H54 (cell line): Measurements from ENCODE around the gene CNKSR3.

Experiments used
- DNase-seq: peaks from one replicate; pipeline ENCODE4 v3.0.0; 2011; ENCODE audit warnings: low spot score, mixed read lengths; ENCODE audit not compliant: insufficient read length
- FAIRE-seq: peaks from 3 replicates; lab custom pipeline; 2011; peaks lifted over from hg19 to GRCh38; lab: Jason Lieb, UNC
- POLR2A ChIP-seq: IDR thresholded peaks from 2 replicates; pipeline ENCODE4 v1.6.1; 2011; ENCODE audit warnings: low read depth, mild to moderate bottlenecking, low read length

CNKSR3 gene

GRCh38 chr6:154471609-154472362 is 38.7 kb downstream of the CNKSR3 start:
- TF ChIP-seq POLR2A, result no peak
- FAIRE-seq, result no peak
- DNase-seq, result no peak

DNA sequence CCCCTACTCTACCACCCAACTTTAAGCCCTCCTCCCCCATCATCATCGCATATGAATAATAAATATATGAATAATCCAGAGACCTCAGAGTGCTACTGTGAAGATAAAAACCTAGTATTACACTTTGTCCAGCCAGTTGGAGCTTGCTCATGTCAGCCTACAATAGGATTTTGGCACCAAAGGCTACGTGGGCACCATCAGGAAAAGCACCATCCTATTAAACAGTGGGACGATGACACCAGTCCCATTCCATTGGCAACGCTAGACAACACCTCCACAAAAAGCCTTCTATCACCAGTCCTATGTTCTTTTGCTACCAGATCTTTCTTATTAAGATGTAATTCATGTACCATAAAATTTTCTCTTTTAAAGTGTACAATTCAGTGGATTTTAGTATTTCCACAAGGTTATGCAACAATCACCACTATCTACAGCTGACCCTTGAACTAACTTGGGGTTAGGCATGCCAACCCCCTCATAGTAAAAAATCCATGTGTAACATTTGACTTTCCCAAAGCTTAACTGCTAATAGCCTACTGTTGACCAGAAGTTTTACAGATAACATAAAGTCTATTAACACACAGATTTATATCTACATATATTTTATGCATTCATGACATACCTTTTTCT is 41.1 kb downstream of the CNKSR3 start:
- DNase-seq, result no peak
- FAIRE-seq, result no peak
- no peak for TF ChIP-seq POLR2A

DNA sequence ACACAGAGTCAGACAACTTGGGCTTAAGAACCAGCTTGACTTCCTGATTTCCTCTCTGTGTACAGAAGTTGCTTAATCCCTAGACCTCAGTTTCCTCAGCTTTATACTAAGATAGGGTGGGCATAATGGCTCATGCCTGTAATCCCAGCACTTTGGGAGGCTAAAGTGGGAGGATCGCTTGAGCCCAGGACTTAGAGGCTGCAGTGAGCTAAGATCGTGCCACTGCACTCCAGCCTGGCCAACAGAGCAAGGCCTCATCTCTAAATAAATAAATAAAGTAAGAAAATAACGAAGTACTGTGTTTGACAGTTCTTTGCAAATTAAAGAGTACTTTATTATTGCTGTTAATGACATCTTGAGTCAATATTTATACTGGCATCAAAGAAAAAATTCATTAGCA is 41.7 kb downstream of the CNKSR3 start:
- TF ChIP-seq POLR2A, result no peak
- FAIRE-seq (no peak), DNase-seq (no peak)

- FAIRE-seq, result no peak
Observed at GRCh38 chr6:154466971-154467679, 43.4 kb downstream of the CNKSR3 start.

DNA sequence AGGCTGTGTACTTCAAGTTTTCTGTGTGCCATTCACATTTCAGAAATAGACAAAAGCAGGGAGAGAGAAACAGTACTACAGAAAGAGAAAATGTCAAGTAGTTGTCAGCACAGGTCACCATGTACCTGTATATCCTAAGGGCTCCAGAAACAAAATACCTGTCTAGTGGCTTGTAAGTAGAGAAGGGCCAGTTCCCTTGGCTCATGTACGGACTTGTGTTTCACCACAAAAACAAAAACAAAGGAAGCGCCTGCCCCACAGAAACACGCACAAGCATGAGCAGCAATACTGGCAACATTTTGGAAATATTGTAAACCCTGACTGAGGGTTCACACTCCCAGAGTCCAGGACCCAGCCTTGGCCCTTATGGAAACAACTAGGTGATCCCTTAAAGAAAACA is 44.3 kb downstream of the CNKSR3 start:
- TF ChIP-seq POLR2A, result no peak
- DNase-seq (no peak), FAIRE-seq (no peak)

More at GRCh38 chr6:154466971-154467679, 43.4 kb downstream of the CNKSR3 start:
- no peak for DNase-seq
- TF ChIP-seq POLR2A, result no peak

- FAIRE-seq (no peak), DNase-seq (no peak)
- TF ChIP-seq POLR2A, result no peak
Observed at GRCh38 chr6:154463573-154464419, 46.7 kb downstream of the CNKSR3 start.

DNA sequence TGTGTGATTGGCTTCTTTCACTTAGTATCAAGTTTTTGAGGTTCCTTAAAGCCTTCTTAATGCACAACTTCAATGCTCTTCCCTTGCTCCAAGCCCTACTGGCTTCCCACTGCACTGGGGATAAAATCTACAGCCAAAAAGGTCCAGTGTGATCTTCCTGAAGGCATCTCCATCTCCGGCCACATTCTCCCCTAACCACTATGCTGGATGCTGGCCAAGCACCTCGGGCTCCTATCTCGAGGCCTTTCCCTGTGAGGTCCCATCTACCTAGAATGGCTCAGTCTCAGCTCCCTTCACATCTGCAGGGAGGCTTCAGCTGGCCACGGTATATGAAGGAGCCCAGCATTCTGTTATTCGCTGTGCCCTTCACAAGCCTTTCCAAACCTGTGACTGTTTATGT is 48.1 kb downstream of the CNKSR3 start:
- no peak for TF ChIP-seq POLR2A
- FAIRE-seq (no peak), DNase-seq (no peak)

DNA sequence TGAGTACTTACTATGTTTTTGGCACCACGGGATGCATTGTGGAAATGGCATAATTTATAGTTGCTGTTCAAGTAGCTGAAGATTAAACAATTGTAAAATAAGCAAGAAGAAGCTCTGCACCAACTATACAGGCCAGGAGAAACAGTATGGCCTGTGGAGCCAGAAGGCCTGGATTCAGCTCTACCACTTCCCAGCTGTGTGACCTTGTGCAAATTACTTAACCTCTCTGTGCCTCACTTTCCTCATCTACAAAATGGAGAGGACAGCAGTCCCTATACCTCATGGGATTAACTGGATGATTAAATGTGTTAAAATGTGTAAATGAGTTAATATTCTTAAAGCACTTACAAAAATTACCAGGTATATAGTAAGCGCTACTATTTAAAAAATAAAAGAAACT is 49.1 kb downstream of the CNKSR3 start:
- no peak for DNase-seq
- FAIRE-seq, result no peak
- no peak for TF ChIP-seq POLR2A

- TF ChIP-seq POLR2A, result no peak
- no peak for FAIRE-seq
- DNase-seq, result no peak
Observed at GRCh38 chr6:154460306-154461071, 50.0 kb downstream of the CNKSR3 start.

DNA sequence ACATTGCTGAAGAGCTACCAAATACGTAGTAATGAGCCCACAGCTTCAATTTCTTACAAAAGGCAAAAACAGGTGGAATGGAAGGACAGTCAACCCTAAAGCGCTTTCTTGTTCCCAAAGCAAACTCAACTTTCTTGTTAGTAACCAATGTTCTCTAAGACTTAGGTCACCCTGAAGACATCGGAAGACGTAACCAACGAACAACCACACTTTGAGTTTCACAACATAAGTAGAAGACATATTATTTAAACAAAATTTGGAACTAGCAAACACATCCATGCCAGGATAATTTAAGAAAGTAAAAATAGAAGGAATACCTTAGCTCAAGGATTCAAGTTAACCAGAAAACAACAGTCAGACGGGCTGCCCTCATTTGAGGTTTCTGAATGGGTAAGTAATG is 51.0 kb downstream of the CNKSR3 start:
- no peak for FAIRE-seq
- no peak for DNase-seq
- TF ChIP-seq POLR2A, result no peak

GRCh38 chr6:154458565-154459470 is 51.7 kb downstream of the CNKSR3 start:
- DNase-seq (no peak), FAIRE-seq (no peak)
- no peak for TF ChIP-seq POLR2A

DNA sequence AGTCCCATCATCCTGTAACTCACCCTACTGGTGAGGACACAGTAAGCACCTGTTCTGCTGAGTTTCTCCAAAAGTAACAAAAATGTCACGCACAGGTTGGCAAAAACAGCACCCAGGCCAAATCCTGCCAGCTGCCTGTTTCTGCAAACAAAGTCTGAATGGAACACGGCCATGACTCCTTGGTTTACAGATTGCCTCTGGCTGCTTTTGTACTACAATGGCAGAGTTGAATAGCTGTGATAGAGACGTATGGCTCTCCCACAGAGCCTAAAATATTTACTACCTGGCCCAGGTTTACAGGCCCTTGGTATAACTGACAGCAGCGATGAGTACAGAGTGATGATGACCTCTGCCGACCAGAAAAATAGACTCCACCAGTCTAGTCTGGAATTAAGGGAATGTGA is 52.6 kb downstream of the CNKSR3 start:
- FAIRE-seq, result no peak
- no peak for TF ChIP-seq POLR2A
- no peak for DNase-seq
